ENCODE measurements around the gene SMAD1. TPM values are rescaled to one million over a fixed set of nuclear protein-coding genes. Genes with fewer than 3 reads are reported as not detected.

Gene SMAD1
- total RNA-seq, result 26.8 and 28.6 TPM in 2 replicates
- long read RNA-seq, partial matches to known transcripts, result 1 of 3 reads
- long read RNA-seq, other reads (novel, unspliced or antisense), result 2 of 3 reads

DNA sequence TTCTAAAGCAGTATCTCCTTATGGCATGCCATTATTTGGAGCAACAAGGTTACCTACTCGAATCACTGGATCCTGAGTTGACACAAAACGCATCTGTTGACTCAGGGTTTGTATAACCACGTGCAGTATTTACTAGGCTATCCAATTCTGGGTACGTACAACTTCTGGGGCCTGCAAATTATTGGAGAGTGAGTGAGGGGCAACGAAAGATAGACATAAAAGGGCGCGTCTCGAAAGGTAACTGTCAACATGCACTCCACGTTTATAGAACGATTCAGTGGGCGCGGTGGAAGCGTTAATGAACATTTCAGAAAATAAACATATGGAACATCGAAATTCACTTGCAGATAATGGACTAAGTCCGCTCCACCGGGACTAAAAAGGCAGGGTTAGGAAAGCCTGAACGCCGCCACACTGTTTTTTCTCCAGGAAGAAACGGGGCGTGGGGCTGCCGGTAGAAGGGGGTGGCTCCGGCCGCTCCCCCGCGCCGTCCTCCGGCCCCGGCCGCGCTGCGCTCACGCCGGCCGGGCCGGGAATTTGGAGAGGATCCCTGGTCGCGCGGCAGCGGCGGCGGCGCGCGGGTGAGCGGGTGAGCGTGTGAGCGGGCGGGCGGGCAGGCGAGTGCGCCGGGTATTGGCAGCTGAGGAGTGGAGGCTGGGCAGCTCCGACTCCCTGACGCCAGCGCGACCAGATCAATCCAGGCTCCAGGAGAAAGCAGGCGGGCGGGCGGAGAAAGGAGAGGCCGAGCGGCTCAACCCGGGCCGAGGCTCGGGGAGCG lies at the start of gene SMAD1:
SMAD1 (plus strand) TSS at position 690 of the 778 bp plus-strand sequence. CDS start 32,761 bp downstream, outside the sequence.
- peak within 1 kb of the TSS; percentile 89 for H3K4me3 Mint-ChIP-seq
- no peaks in the 10 kb centered on the region for H3K9me3 Mint-ChIP-seq
- no peaks in the 10 kb centered on the region for H3K27me3 Mint-ChIP-seq (ENCODE audit: low read depth)
- peak within 1 kb of the TSS; percentile 93 for H3K27ac Mint-ChIP-seq (ENCODE audit: unreplicated experiment)
- peaks cover 15% of the 10 kb centered on the region for H3K4me1 Mint-ChIP-seq
- peak; percentile 65 for DNase-seq (ENCODE audit: low read depth, low spot score)
- TF ChIP-seq, protein P1, sequence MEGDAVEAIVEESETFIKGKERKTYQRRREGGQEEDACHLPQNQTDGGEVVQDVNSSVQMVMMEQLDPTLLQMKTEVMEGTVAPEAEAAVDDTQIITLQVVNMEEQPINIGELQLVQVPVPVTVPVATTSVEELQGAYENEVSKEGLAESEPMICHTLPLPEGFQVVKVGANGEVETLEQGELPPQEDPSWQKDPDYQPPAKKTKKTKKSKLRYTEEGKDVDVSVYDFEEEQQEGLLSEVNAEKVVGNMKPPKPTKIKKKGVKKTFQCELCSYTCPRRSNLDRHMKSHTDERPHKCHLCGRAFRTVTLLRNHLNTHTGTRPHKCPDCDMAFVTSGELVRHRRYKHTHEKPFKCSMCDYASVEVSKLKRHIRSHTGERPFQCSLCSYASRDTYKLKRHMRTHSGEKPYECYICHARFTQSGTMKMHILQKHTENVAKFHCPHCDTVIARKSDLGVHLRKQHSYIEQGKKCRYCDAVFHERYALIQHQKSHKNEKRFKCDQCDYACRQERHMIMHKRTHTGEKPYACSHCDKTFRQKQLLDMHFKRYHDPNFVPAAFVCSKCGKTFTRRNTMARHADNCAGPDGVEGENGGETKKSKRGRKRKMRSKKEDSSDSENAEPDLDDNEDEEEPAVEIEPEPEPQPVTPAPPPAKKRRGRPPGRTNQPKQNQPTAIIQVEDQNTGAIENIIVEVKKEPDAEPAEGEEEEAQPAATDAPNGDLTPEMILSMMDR (conservative IDR thresholded peaks at IDR 0.05), result no peak
- no peaks in the 10 kb centered on the region for H3K36me3 Mint-ChIP-seq (ENCODE audit: low read depth)

DNA sequence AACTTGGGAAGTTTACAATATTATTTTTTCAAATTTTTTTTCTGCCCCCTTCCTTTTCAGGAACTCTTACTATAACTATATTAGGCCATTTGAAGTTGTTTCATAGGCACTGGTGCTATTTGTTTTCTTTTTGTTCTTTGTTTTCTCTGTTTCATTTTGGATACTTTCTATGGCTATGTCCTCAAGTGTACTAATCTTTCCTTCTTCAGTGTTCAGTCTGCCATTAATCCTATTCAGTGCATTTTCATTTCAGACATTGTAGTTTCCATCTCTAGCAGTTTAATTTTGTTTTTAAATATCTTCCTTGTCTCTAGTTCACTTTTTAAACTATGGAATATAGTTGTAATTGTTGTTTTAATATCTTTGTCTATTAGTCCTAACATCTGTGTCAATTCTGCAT lies 48.0 kb upstream of the SMAD1 start:
- H3K27ac Mint-ChIP-seq (ENCODE audit: unreplicated experiment), result no peak overlapping the region
- H3K4me3 Mint-ChIP-seq, result no peak overlapping the region
- TF ChIP-seq, protein P1 (conservative IDR thresholded peaks at IDR 0.05), result no peak
- H3K9me3 Mint-ChIP-seq, result peaks cover 6% of the 10 kb centered on the region
- no peaks in the 10 kb centered on the region for H3K4me1 Mint-ChIP-seq
- no peaks in the 10 kb centered on the region for H3K27me3 Mint-ChIP-seq (ENCODE audit: low read depth)
- no peak for DNase-seq (ENCODE audit: low read depth, low spot score)
- no peaks in the 10 kb centered on the region for H3K36me3 Mint-ChIP-seq (ENCODE audit: low read depth)

DNA sequence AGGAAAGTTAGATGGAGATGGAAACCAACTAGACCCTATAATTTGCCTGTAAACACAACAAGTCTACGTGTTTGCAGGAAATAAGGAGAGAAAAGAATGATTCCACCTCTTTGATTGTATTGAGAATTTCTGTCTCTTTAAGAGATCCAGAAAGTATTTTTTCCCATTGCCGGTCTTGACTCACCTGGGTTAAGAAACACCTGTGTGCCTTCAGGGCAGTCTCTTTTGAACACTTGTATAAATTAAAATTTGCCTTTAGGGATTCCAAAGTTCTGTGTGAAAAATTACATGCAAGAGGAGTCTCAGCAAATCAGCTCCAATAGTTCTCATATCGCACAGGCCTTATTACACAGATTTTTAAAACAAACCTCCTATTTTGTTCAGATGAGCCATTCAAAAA lies 46.0 kb upstream of the SMAD1 start:
- H3K27ac Mint-ChIP-seq (ENCODE audit: unreplicated experiment), result no peak overlapping the region

DNA sequence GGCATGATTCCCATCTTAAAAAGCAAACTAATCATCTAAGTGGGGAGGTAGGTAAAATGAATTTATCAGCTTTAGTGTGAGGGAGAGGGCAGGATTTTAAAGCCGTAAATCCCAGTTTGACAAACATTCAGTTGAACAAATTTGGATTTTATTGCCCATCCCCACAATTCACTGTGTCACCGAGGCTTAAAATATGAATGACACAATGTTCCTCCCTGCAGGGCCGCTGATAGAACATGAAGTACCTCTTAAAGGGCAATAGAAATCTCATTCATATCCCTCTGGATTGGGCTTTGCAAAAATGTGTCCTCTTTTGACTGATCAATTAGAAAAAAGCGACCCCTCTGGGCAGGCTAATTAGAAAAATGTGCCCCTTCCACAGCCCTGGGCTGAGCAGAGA lies 45.5 kb upstream of the SMAD1 start:
- Mint-ChIP-seq H3K27ac (ENCODE audit: unreplicated experiment) (no peak overlapping the region), H3K4me1 (no peaks in the 10 kb centered on the region)
- TF ChIP-seq, protein P1 (conservative IDR thresholded peaks at IDR 0.05), result no peak

More for the DNA sequence above, 46.0 kb upstream of the SMAD1 start:
- Mint-ChIP-seq H3K27me3 (ENCODE audit: low read depth) (no peaks in the 10 kb centered on the region), H3K4me3 (no peak overlapping the region), H3K4me1 (no peaks in the 10 kb centered on the region), H3K36me3 (ENCODE audit: low read depth) (no peaks in the 10 kb centered on the region), H3K9me3 (peaks cover 6% of the 10 kb centered on the region)
- TF ChIP-seq, protein P1 (conservative IDR thresholded peaks at IDR 0.05), result no peak
- DNase-seq (ENCODE audit: low read depth, low spot score), result no peak

DNA sequence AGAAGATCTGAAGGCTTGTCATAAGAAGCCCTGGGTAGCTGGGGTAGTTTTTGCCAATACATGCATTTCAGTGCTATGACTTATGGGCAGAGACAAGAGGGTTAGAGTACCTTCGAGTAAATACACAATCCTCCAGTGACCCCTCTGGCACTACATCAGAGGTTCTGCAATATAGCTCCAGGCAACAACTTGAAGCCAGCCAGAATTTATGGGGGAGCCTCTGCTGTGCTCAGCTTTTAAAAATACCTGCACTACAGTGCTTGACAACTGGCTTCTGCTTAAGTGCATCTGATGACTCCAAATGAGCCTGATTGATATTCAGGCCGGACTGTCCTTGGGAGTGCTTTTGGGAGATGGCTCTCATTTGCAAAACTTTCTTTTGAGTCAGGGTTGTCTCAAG lies 44.9 kb upstream of the SMAD1 start:
- no peak overlapping the region for H3K27ac Mint-ChIP-seq (ENCODE audit: unreplicated experiment)

More for the DNA sequence above, 45.5 kb upstream of the SMAD1 start:
- H3K9me3 Mint-ChIP-seq, result peaks cover 6% of the 10 kb centered on the region
- no peak overlapping the region for H3K4me3 Mint-ChIP-seq
- no peaks in the 10 kb centered on the region for H3K36me3 Mint-ChIP-seq (ENCODE audit: low read depth)
- no peaks in the 10 kb centered on the region for H3K27me3 Mint-ChIP-seq (ENCODE audit: low read depth)
- no peak for DNase-seq (ENCODE audit: low read depth, low spot score)

More for the DNA sequence above, 44.9 kb upstream of the SMAD1 start:
- Mint-ChIP-seq H3K36me3 (ENCODE audit: low read depth) (no peaks in the 10 kb centered on the region), H3K4me3 (no peak overlapping the region), H3K27me3 (ENCODE audit: low read depth) (no peaks in the 10 kb centered on the region), H3K9me3 (peaks cover 6% of the 10 kb centered on the region), H3K4me1 (no peaks in the 10 kb centered on the region)
- DNase-seq (ENCODE audit: low read depth, low spot score), result no peak
- TF ChIP-seq, protein P1 (conservative IDR thresholded peaks at IDR 0.05), result no peak

All from neural crest cell (in vitro differentiated cells).